Lower lobe of right lung (tissue), 2 donors: Measurements from ENCODE around the gene ACACA. TPM values are rescaled to one million over a fixed set of nuclear protein-coding genes. Genes with fewer than 3 reads are reported as not detected.

Source experiments
- ATAC-seq, 2 donors: fragments of 200-7000 bp; cut with Tn5 transposase; one replicate each; pipeline ENCODE4 v1.9.1; 2020 to 2022; ENCODE audit warnings: mild to moderate bottlenecking in 2 of 2, moderate library complexity in 2 of 2
- DNase-seq: peaks from one replicate; pipeline ENCODE4 v3.0.0-alpha.2; 2020
- H3K27ac ChIP-seq: fragments of 200-600 bp; one replicate; pipeline ENCODE4 v1.8.0; 2022
- H3K27me3 ChIP-seq: fragments of 200-600 bp; one replicate; pipeline ENCODE4 v1.8.0; 2022; ENCODE audit warnings: low read depth
- H3K36me3 ChIP-seq: fragments of 200-600 bp; one replicate; pipeline ENCODE4 v1.8.0; 2022; ENCODE audit warnings: mild to moderate bottlenecking
- H3K4me1 ChIP-seq: fragments of 200-600 bp; one replicate; pipeline ENCODE4 v1.8.0; 2022
- H3K4me3 ChIP-seq: fragments of 200-600 bp; one replicate; pipeline ENCODE4 v1.8.0; 2022; ENCODE audit warnings: mild to moderate bottlenecking
- H3K9me3 ChIP-seq: fragments of 200-600 bp; one replicate; pipeline ENCODE4 v1.8.0; 2022
- CTCF ChIP-seq: fragments of 200-600 bp; IDR thresholded peaks from one replicate; pipeline ENCODE4 v1.8.0; 2022; ENCODE audit warnings: antibody characterized with exemption, mild to moderate bottlenecking
- intact Hi-C: fragments of 100-400 bp; cut with DNase I; formaldehyde crosslinking; loops from one replicate; pipeline ENCODE4 v1.11.0; 2022
- total RNA-seq: library from RNA; stranded (reverse); fragmentation: NEBNext Ultra II Directional; extraction: Animal tissue kit (Norgen Biotek cat#: 25700); gene quantifications from one replicate; pipeline ENCODE4 v1.2.1, GENCODE V29; 2021
- donor health status: DM: no; HTN: yes; CAD: no; lungs with severe emphysema.

The ACACA gene
- total RNA-seq, 1 donor from 2014 or later = 132 TPM

GRCh38 chr17:37051833-37052232 lies 354.8 kb downstream of the ACACA start:
- H3K4me3 ChIP-seq = no peak overlapping the region
- no peaks in the 10 kb centered on the region for H3K4me1 ChIP-seq
- no peak for DNase-seq
- H3K36me3 ChIP-seq = peaks cover 36% of the 10 kb centered on the region
- intact Hi-C loops = no loop called here
- ATAC-seq = no peak
- H3K9me3 ChIP-seq = no peaks in the 10 kb centered on the region
- no peak for TF ChIP-seq CTCF
- no peaks in the 10 kb centered on the region for H3K27me3 ChIP-seq
- H3K27ac ChIP-seq = no peak overlapping the region

GRCh38 chr17:37051381-37051780 lies 355.3 kb downstream of the ACACA start:
- DNase-seq = no peak
- no peak for ATAC-seq
- no peak overlapping the region for H3K27ac ChIP-seq
- H3K9me3 ChIP-seq = no peaks in the 10 kb centered on the region
- intact Hi-C loops = no loop called here
- H3K4me1 ChIP-seq = no peaks in the 10 kb centered on the region
- no peak overlapping the region for H3K4me3 ChIP-seq
- peaks cover 32% of the 10 kb centered on the region for H3K36me3 ChIP-seq
- no peak for TF ChIP-seq CTCF
- no peaks in the 10 kb centered on the region for H3K27me3 ChIP-seq

GRCh38 chr17:37050920-37051319 lies 355.7 kb downstream of the ACACA start:
- intact Hi-C loops = no loop called here
- no peak for TF ChIP-seq CTCF
- Histone ChIP-seq H3K9me3 (no peaks in the 10 kb centered on the region), H3K4me1 (no peaks in the 10 kb centered on the region), H3K27me3 (no peaks in the 10 kb centered on the region), H3K36me3 (peaks cover 28% of the 10 kb centered on the region), H3K4me3 (no peak overlapping the region), H3K27ac (no peak overlapping the region)
- DNase-seq = no peak
- ATAC-seq = no peak

DNA sequence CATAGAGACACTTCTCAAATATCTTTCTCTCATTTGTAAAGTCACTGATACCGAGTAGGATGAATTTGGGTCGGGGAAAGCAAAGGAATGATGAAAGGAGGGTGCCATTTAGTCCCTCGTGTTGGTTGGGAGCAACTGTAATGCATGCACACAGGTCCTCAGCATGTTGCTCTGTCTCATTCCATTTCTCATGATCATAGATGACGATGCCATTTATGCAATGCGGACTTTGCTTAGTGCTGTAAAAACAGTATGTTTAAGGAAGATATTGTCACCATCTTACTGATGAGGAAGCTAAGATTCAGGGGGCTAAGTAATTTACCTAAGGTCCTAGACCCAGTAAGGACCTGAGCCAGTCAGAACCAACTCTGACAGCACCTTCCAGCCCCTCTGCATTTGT lies 357.8 kb downstream of the ACACA start:
- ATAC-seq = no peak
- DNase-seq = no peak
- intact Hi-C loops = no loop called here
- Histone ChIP-seq H3K27me3 (no peaks in the 10 kb centered on the region), H3K9me3 (no peaks in the 10 kb centered on the region), H3K27ac (no peak overlapping the region), H3K4me1 (no peaks in the 10 kb centered on the region), H3K36me3 (peaks cover 44% of the 10 kb centered on the region), H3K4me3 (no peak overlapping the region)
- TF ChIP-seq CTCF = no peak

DNA sequence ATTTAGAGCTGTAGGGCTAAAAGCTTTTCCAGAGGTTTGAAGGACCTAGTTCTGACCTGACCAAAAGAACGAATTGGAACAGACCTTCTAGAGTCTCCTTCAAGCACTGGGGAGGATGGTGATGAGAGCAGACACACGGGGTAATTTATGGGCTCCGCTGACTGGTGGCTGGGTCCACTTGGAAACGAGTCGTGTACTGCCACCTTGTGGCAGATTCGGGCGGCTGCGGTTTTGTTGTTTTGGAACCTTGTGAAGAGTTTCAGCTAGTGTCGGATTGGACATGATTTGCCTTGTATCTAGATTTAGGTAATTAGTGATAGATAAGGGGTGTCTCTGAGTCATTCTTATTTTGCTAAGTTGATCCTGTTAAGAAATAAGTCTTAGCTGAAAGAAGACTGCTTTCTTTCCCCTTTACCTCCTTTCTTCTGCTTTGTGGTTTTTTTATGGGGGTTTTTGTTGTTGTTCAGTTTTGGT lies 359.0 kb downstream of the ACACA start:
- DNase-seq (peak; percentile 81), ATAC-seq (peak; percentile 74 to 76)
- TF ChIP-seq CTCF = peak; percentile 82
- Histone ChIP-seq H3K36me3 (peaks cover 45% of the 10 kb centered on the region), H3K9me3 (no peaks in the 10 kb centered on the region), H3K4me1 (no peaks in the 10 kb centered on the region), H3K27me3 (no peaks in the 10 kb centered on the region), H3K4me3 (no peak overlapping the region), H3K27ac (no peak overlapping the region)
- intact Hi-C loops = no loop called here
